ENCODE measurements around the gene MARCO.

GRCh38 chr2:119024568-119024967, 82.6 kb downstream of the MARCO start:
- TF ChIP-seq, protein P1, sequence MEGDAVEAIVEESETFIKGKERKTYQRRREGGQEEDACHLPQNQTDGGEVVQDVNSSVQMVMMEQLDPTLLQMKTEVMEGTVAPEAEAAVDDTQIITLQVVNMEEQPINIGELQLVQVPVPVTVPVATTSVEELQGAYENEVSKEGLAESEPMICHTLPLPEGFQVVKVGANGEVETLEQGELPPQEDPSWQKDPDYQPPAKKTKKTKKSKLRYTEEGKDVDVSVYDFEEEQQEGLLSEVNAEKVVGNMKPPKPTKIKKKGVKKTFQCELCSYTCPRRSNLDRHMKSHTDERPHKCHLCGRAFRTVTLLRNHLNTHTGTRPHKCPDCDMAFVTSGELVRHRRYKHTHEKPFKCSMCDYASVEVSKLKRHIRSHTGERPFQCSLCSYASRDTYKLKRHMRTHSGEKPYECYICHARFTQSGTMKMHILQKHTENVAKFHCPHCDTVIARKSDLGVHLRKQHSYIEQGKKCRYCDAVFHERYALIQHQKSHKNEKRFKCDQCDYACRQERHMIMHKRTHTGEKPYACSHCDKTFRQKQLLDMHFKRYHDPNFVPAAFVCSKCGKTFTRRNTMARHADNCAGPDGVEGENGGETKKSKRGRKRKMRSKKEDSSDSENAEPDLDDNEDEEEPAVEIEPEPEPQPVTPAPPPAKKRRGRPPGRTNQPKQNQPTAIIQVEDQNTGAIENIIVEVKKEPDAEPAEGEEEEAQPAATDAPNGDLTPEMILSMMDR (optimal IDR thresholded peaks at IDR 0.05 in 1 of 3, IDR thresholded peaks at IDR 0.05 in 1 of 3, conservative IDR thresholded peaks at IDR 0.05 in 1 of 3; ENCODE audit: extremely low read depth in 1 of 3, insufficient read depth in 2 of 3, low read length in 3 of 3): no peak
- TF ChIP-seq EZH2 (IDR thresholded peaks at IDR 0.05; ENCODE audit: low read length): no peak

Measured in keratinocyte (primary cell).